NCI-H1105 treated with DMSO at 0.1 percent for 48 hours (cell line): ENCODE measurements around the gene NAPSA.

ENCODE experiments used
- DNase-seq: peaks from one replicate; lab custom pipeline; 2025; lab: John Stamatoyannopoulos, UW

NAPSA gene

GRCh38 chr19:50314724-50315708 lies 50.4 kb downstream of the NAPSA start:
- peak; percentile 44 for DNase-seq

- peak; percentile 35 for DNase-seq
Observed at GRCh38 chr19:50313812-50314536, 51.5 kb downstream of the NAPSA start.

- no peak for DNase-seq
Observed at GRCh38 chr19:50312967-50313811, 52.2 kb downstream of the NAPSA start.

GRCh38 chr19:50311723-50312635 lies 53.5 kb downstream of the NAPSA start:
- DNase-seq, result peak; percentile 55

- DNase-seq, result no peak
Observed at GRCh38 chr19:50310759-50311465, 54.5 kb downstream of the NAPSA start.

GRCh38 chr19:50309396-50310125 lies 55.9 kb downstream of the NAPSA start:
- no peak for DNase-seq

- DNase-seq, result no peak
Observed at GRCh38 chr19:50308991-50309390, 56.4 kb downstream of the NAPSA start.
